Ascending aorta (tissue), 2 donors: Measurements from ENCODE around the gene ADAMTS17. TPM values are rescaled to one million over a fixed set of nuclear protein-coding genes. Genes with fewer than 3 reads are reported as not detected.

Experiments used
- DNase-seq, 2 donors: peaks; one replicate each; pipeline ENCODE4 v3.0.0-alpha.2; 2019; ENCODE audit warnings: low spot score in 2 of 2
- H3K27ac ChIP-seq, 2 donors: fragments of 200-600 bp; sonication (generic); one replicate each; pipeline ENCODE4 v1.5.1; 2016 to 2017; ENCODE audit warnings: mild to moderate bottlenecking in 1 of 2
- H3K27me3 ChIP-seq: fragments of 200-600 bp; sonication (generic); one replicate; pipeline ENCODE4 v1.5.1; 2017
- H3K36me3 ChIP-seq, 2 donors: fragments of 200-600 bp; sonication (generic); one replicate each; pipeline ENCODE4 v1.5.1; 2016
- H3K4me1 ChIP-seq, 2 donors: fragments of 200-600 bp; sonication (generic); one replicate each; pipeline ENCODE4 v1.5.1; 2016 to 2017; ENCODE audit warnings: mild to moderate bottlenecking in 1 of 2
- H3K4me3 ChIP-seq, 2 donors: fragments of 200-600 bp; sonication (generic); one replicate each; pipeline ENCODE4 v1.5.1; 2016 to 2017; ENCODE audit warnings: mild to moderate bottlenecking in 1 of 2
- H3K9me3 ChIP-seq, 2 donors: fragments of 200-600 bp; sonication (generic); one replicate each; pipeline ENCODE4 v1.5.1; 2016
- CTCF ChIP-seq, 3 experiments: fragments of 200-600 bp in 2 of 3; fragments of 450-650 bp in 1 of 3; sonication (generic) in 2 of 3; IDR thresholded peaks; one replicate each; pipeline ENCODE4 v1.5.1; 2016 to 2019; ENCODE audit warnings: antibody characterized with exemption in 3 of 3, mild to moderate bottlenecking in 1 of 3, moderate library complexity in 1 of 3
- intact Hi-C: fragments of 100-400 bp; cut with DNase I; formaldehyde crosslinking; loops from one replicate; pipeline ENCODE4 v1.15.1; 2023
- total RNA-seq: library from RNA; depleted of rRNA; stranded (reverse); fragments of >200 nt; gene quantifications from one replicate; pipeline ENCODE4 v1.1.0, GENCODE V29; 2016

Gene ADAMTS17
- total RNA-seq, 1 donor from 2014 or later, result 2.8 TPM

- DNase-seq, result peak in 1 of 2 donors; percentile 37
- Histone ChIP-seq H3K27ac (no peak overlapping the region), H3K4me3 (no peak overlapping the region), H3K27me3 (no peaks in the 10 kb centered on the region), H3K9me3 (no peaks in the 10 kb centered on the region), H3K4me1 (peaks cover 0 to 6% of the 10 kb centered on the region in 2 donors), H3K36me3 (no peaks in the 10 kb centered on the region)
- intact Hi-C loops, result no loop called here
- TF ChIP-seq CTCF (IDR thresholded peaks at IDR 0.05), result no peak
Observed at GRCh38 chr15:99954361-99955180, 387.2 kb downstream of the ADAMTS17 start.

- H3K9me3 ChIP-seq, result no peaks in the 10 kb centered on the region
- H3K27ac ChIP-seq, result no peak overlapping the region
- H3K4me1 ChIP-seq, result peaks cover 0 to 6% of the 10 kb centered on the region in 2 donors
- no peak overlapping the region for H3K4me3 ChIP-seq
- intact Hi-C loops, result no loop called here
- peak in 1 of 2 donors; percentile 30 for DNase-seq
- H3K36me3 ChIP-seq, result no peaks in the 10 kb centered on the region
- no peaks in the 10 kb centered on the region for H3K27me3 ChIP-seq
- TF ChIP-seq CTCF (IDR thresholded peaks at IDR 0.05), result no peak
Observed at GRCh38 chr15:99953886-99954285, 387.9 kb downstream of the ADAMTS17 start.

GRCh38 chr15:99951511-99951910 is 390.3 kb downstream of the ADAMTS17 start:
- H3K27me3 ChIP-seq, result no peaks in the 10 kb centered on the region
- H3K4me3 ChIP-seq, result no peak overlapping the region
- DNase-seq, result no peak
- H3K4me1 ChIP-seq, result no peaks in the 10 kb centered on the region
- no peak overlapping the region for H3K27ac ChIP-seq
- intact Hi-C loops, result no loop called here
- no peaks in the 10 kb centered on the region for H3K36me3 ChIP-seq
- no peak for TF ChIP-seq CTCF (IDR thresholded peaks at IDR 0.05)
- no peaks in the 10 kb centered on the region for H3K9me3 ChIP-seq

- Histone ChIP-seq H3K4me3 (no peak overlapping the region), H3K9me3 (peaks cover 14 to 31% of the 10 kb centered on the region in 2 donors), H3K27me3 (no peaks in the 10 kb centered on the region), H3K27ac (no peak overlapping the region), H3K36me3 (no peaks in the 10 kb centered on the region), H3K4me1 (no peaks in the 10 kb centered on the region)
- intact Hi-C loops, result no loop called here
- DNase-seq, result no peak
- no peak for TF ChIP-seq CTCF (IDR thresholded peaks at IDR 0.05)
Observed at GRCh38 chr15:99944131-99944530, 397.6 kb downstream of the ADAMTS17 start.

GRCh38 chr15:99943466-99943865 is 398.3 kb downstream of the ADAMTS17 start:
- Histone ChIP-seq H3K9me3 (peaks cover 14 to 31% of the 10 kb centered on the region in 2 donors), H3K27me3 (no peaks in the 10 kb centered on the region), H3K27ac (no peak overlapping the region), H3K4me1 (no peaks in the 10 kb centered on the region), H3K4me3 (no peak overlapping the region), H3K36me3 (no peaks in the 10 kb centered on the region)
- intact Hi-C loops, result no loop called here
- no peak for TF ChIP-seq CTCF (IDR thresholded peaks at IDR 0.05)
- DNase-seq, result no peak
